IPS-18a (cell line): Measurements from ENCODE around the gene MYH14.

Source experiments
- H3K27ac ChIP-seq: one replicate; pipeline ENCODE4 v1.5.1; 2013; ENCODE audit warnings: low read length
- H3K27me3 ChIP-seq: one replicate; pipeline ENCODE4 v1.6.1; 2013; ENCODE audit warnings: mild to moderate bottlenecking, low read length; ENCODE audit not compliant: control insufficient read depth, insufficient read depth
- H3K36me3 ChIP-seq: one replicate; pipeline ENCODE4 v1.6.1; 2013; ENCODE audit warnings: low read depth, low read length; ENCODE audit not compliant: control insufficient read depth
- H3K4me1 ChIP-seq: one replicate; pipeline ENCODE4 v1.6.1; 2013; ENCODE audit warnings: low read depth, low read length; ENCODE audit not compliant: control insufficient read depth
- H3K4me3 ChIP-seq: one replicate; pipeline ENCODE4 v1.5.1; 2013; ENCODE audit warnings: low read length
- H3K9ac ChIP-seq: one replicate; pipeline ENCODE4 v1.6.1; 2013; ENCODE audit warnings: mild to moderate bottlenecking, low read length, moderate library complexity
- H3K9me3 ChIP-seq: one replicate; pipeline ENCODE4 v1.6.1; 2013; ENCODE audit warnings: low read depth, low read length; ENCODE audit not compliant: control insufficient read depth

The MYH14 gene

DNA sequence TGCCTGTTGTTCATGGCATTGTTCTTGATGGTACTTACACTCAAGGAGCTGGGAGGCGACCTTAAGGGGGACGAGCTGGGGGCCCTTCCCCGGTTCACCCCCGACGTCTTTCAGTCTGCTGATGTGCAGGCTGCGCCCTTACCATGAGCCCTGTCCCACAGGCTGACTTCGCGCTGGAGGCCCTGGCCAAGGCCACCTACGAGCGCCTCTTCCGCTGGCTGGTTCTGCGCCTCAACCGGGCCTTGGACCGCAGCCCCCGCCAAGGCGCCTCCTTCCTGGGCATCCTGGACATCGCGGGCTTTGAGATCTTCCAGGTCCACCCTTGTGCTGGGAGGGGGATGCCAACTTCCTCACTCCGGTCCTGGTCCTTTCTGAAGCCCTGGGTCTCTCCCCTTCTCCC lies 45.4 kb downstream of the MYH14 start:
- H3K9ac ChIP-seq, result no peak overlapping the region
- peaks cover 9% of the 10 kb centered on the region for H3K36me3 ChIP-seq
- H3K27me3 ChIP-seq, result no peaks in the 10 kb centered on the region
- H3K9me3 ChIP-seq, result peaks cover 7% of the 10 kb centered on the region
- no peak overlapping the region for H3K4me3 ChIP-seq
- H3K4me1 ChIP-seq, result peaks cover 4% of the 10 kb centered on the region
- H3K27ac ChIP-seq, result no peak overlapping the region

DNA sequence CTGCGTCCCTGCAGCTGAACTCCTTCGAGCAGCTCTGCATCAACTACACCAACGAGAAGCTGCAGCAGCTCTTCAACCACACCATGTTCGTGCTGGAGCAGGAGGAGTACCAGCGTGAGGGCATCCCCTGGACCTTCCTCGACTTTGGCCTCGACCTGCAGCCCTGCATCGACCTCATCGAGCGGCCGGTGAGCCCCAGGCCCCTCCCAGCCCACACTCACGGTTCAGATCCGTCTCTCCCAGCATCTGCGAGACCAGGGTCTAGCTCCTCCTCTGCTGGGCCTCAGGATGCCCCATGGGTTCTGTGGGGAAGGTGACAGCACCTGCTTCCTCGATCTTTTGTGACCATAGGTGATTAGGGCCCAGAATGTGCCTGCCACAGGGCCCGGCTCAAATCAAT lies 46.2 kb downstream of the MYH14 start:
- Histone ChIP-seq H3K27me3 (no peaks in the 10 kb centered on the region), H3K4me1 (peaks cover 4% of the 10 kb centered on the region), H3K27ac (no peak overlapping the region), H3K36me3 (peaks cover 9% of the 10 kb centered on the region), H3K9me3 (peaks cover 7% of the 10 kb centered on the region), H3K4me3 (no peak overlapping the region), H3K9ac (no peak overlapping the region)

DNA sequence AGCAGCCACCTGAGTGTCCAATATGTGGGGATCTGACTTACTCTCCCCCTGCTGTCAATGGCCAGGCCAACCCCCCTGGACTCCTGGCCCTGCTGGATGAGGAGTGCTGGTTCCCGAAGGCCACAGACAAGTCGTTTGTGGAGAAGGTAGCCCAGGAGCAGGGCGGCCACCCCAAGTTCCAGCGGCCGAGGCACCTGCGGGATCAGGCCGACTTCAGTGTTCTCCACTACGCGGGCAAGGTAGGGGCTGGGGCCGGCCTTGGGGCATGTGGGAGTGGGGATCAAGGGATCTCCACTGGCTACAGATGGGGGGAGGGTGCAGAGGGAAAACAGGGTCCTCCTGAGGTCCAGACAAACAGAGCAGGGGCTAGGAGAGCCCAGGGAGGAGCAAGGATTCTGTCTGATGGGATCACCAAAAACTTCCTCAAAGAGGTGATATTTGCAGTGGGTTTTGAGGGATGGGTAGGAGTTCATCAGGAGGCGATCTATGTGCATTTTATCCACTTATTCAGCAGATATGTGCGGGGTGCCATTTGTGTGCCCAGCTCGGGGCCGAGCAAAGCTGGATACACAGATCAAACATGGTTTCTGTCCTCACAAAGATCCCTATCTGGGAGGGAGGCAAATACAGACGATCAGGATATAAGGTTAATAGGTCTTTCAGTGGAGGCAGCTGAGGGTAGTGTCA lies 47.2 kb downstream of the MYH14 start:
- Histone ChIP-seq H3K27me3 (no peaks in the 10 kb centered on the region), H3K27ac (no peak overlapping the region), H3K4me1 (peaks cover under 1% of the 10 kb centered on the region), H3K9ac (no peak overlapping the region), H3K9me3 (peaks cover 7% of the 10 kb centered on the region), H3K36me3 (peaks cover 9% of the 10 kb centered on the region), H3K4me3 (no peak overlapping the region)

DNA sequence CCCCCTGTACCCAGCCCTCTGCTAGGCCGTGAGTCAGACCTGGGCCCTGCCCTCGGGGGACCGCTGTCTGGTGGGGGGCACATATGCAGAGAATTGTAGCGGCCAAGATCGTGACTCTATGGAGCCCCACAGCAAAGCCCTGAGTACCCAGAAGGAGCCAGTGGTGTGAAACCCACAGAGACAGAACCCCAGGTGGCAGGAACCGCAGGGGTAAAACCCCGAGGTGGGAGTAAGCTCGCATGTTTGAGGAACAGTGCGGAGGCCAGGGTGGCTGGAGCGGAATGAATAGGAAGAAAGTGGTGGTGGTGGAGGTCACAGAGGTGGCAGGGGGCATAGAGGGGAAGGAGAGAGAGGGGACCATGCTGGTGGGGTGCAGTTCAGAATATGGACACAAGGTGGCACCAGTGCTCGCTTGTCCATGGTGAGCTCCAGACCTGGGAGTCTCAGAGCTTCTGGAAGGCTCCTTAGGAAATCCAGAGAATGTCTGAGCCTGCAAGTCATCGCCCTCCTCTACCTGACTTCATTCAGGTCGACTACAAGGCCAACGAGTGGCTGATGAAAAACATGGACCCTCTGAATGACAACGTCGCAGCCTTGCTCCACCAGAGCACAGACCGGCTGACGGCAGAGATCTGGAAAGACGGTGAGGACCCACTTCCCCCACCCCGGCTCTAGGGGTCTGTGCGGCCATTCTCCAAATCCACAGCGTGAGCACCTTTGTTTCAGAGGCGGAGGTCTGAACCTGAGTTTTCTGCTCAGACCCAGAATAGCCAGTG lies 48.9 kb downstream of the MYH14 start:
- Histone ChIP-seq H3K9ac (no peak overlapping the region), H3K27me3 (no peaks in the 10 kb centered on the region), H3K9me3 (peaks cover 7% of the 10 kb centered on the region), H3K4me3 (no peak overlapping the region), H3K4me1 (no peaks in the 10 kb centered on the region), H3K27ac (no peak overlapping the region), H3K36me3 (peaks cover 9% of the 10 kb centered on the region)

DNA sequence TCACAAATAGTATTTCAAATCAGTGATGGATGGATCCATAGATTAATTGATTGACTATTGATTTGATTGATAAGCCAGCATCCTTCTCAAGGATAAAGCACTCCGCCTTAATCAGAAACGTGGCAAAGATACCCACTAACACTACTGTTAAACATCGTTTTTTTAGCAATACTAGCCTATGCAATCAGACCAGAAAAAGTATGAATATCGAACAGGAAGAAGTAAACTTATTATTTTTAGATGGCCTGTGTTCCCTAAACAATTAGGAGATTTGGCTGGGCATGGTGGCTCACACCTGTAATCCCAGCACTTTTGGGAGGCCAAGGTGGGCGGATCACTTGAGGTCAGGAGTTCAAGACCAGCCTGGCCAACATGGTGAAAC lies 49.5 kb downstream of the MYH14 start:
- Histone ChIP-seq H3K4me1 (no peaks in the 10 kb centered on the region), H3K27ac (no peak overlapping the region), H3K4me3 (no peak overlapping the region), H3K27me3 (no peaks in the 10 kb centered on the region), H3K9ac (no peak overlapping the region), H3K36me3 (peaks cover 9% of the 10 kb centered on the region), H3K9me3 (peaks cover 7% of the 10 kb centered on the region)

DNA sequence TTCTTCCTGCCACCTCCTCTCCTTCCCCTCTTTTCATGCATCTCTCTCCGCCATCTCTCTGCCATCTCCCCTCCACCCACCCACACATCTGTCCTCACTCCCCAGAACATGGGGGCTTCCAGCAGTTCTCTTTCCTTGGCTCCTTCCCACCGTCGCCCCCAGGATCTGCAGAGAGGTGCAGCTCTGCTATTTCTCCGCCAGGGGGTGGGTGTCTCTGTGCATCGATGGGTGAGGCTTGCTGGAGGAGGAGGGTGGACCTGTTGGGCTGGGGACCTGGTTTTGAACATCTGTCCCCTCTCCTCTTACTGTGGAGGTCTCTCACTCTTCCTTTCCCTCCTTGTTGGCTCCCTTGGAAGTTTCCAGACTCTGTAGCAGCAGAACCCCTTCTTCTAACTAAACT lies 51.7 kb downstream of the MYH14 start:
- Histone ChIP-seq H3K4me3 (no peak overlapping the region), H3K9ac (no peak overlapping the region), H3K9me3 (peaks cover 7% of the 10 kb centered on the region), H3K27ac (no peak overlapping the region), H3K36me3 (peaks cover 4% of the 10 kb centered on the region), H3K27me3 (no peaks in the 10 kb centered on the region), H3K4me1 (no peaks in the 10 kb centered on the region)

DNA sequence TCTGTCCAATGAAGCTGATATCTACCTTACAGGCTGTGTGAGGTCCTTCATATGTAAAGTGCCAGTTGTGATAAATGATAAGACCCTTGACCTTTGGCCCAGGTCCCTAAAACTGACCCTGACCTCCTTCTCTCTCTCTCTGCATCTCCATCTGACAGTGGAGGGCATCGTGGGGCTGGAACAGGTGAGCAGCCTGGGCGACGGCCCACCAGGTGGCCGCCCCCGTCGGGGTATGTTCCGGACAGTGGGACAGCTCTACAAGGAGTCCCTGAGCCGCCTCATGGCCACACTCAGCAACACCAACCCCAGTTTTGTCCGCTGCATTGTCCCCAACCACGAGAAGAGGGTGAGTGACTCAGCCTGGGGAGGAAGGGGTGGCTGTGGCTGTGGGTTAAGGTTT lies 53.7 kb downstream of the MYH14 start:
- no peaks in the 10 kb centered on the region for H3K4me1 ChIP-seq
- H3K4me3 ChIP-seq, result no peak overlapping the region
- peaks cover 4% of the 10 kb centered on the region for H3K36me3 ChIP-seq
- peaks cover 7% of the 10 kb centered on the region for H3K9me3 ChIP-seq
- H3K9ac ChIP-seq, result no peak overlapping the region
- no peak overlapping the region for H3K27ac ChIP-seq
- H3K27me3 ChIP-seq, result no peaks in the 10 kb centered on the region

DNA sequence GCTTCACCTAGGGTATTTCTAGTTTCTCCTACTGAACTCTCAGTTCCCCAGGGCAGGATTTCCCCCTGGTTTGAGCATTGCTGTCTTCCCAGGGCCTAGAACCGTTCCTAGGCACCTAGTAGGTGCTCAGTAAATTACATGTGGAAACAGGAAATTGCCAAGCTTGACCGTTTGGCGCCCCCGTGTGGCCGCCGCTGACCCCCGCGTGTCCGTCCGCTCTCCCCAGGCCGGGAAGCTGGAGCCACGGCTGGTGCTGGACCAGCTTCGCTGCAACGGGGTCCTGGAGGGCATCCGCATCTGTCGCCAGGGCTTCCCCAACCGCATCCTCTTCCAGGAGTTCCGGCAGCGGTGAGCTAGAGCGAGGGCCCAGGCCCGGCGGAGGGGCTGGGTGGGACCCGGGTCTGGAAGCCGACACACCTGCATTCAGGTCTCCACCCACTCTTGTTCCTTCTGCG lies 55.5 kb downstream of the MYH14 start:
- Histone ChIP-seq H3K36me3 (no peaks in the 10 kb centered on the region), H3K4me3 (no peak overlapping the region), H3K27me3 (no peaks in the 10 kb centered on the region), H3K4me1 (no peaks in the 10 kb centered on the region), H3K9me3 (no peaks in the 10 kb centered on the region), H3K9ac (no peak overlapping the region), H3K27ac (no peak overlapping the region)

DNA sequence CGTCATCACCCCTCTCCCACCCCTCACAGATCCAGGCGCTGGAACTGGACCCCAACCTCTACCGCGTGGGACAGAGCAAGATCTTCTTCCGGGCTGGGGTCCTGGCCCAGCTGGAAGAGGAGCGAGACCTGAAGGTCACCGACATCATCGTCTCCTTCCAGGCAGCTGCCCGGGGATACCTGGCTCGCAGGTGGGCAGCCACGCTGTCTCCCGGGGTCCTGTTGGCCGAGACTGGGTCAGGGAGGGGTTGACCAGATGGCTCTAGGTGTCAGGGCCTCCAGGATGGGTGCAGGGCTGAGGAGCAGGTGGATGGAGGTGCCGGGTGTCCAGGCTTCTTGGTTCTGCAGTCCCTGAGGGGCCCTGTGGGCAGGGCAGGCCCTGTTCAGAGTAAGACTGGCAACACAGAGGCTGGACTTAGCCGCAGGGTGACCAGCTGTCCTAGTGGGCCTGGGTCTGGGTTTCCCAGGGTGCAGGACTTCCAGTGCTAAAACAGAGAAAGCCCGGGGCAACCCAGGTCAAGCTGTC lies 58.1 kb downstream of the MYH14 start:
- H3K36me3 ChIP-seq, result no peaks in the 10 kb centered on the region
- H3K27me3 ChIP-seq, result no peaks in the 10 kb centered on the region
- H3K9me3 ChIP-seq, result no peaks in the 10 kb centered on the region
- H3K4me1 ChIP-seq, result no peaks in the 10 kb centered on the region
- no peak overlapping the region for H3K9ac ChIP-seq
- H3K4me3 ChIP-seq, result no peak overlapping the region
- no peak overlapping the region for H3K27ac ChIP-seq

DNA sequence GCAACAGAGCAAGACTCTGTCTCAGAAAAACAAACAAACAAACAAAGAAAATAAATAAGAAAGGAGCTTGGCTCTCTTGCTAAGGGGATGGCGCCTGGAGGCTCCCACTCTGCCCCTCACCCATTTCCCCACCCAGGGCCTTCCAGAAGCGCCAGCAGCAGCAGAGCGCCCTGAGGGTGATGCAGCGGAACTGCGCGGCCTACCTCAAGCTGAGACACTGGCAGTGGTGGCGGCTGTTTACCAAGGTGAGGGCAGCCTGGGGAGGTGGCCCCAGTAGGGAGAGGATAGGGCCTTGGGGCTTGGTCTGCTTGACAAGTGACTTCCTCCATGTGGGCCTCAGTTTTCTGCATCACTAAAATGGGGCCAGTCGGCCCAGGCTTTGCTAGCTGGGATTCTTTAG lies 59.8 kb downstream of the MYH14 start:
- H3K4me1 ChIP-seq, result no peaks in the 10 kb centered on the region
- no peak overlapping the region for H3K27ac ChIP-seq
- H3K27me3 ChIP-seq, result no peaks in the 10 kb centered on the region
- H3K9me3 ChIP-seq, result no peaks in the 10 kb centered on the region
- H3K4me3 ChIP-seq, result no peak overlapping the region
- no peak overlapping the region for H3K9ac ChIP-seq
- no peaks in the 10 kb centered on the region for H3K36me3 ChIP-seq

DNA sequence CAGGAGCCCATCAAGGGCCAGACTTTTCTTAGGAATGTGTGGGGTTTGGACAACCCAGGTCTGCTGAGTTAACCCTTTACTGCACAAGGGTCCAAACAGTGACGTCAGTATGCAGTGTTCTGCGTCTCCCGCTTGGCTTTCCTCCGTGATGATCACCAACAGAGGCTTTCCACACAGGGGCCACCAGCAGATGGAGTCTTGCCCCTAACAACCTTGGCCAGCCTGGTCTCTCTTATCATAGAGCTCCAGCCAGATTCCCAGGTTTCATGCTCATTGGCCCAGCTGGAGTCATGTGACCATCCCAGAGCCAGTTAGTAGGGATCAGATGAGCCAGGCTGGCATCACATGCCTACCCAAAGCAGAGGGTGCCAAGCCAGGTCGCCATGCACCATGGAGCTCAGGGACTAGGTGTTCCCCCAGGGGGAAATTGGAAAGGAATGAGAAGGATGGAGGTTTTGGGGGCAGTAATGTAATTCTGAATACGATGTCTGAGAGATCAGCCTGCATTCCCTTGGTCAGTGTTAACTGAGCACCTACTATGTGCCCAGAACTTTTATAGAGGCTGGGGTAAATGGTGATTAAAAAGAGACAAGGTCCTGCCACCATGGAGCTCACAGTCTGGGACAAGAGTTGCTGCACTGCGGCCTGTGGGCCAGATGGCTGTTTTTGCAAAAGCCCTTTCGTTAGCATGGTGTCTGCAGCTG lies 61.2 kb downstream of the MYH14 start:
- Histone ChIP-seq H3K4me1 (no peaks in the 10 kb centered on the region), H3K4me3 (no peak overlapping the region), H3K36me3 (no peaks in the 10 kb centered on the region), H3K27ac (no peak overlapping the region), H3K9ac (no peak overlapping the region), H3K27me3 (no peaks in the 10 kb centered on the region), H3K9me3 (no peaks in the 10 kb centered on the region)
